GM19193 (cell line): ENCODE measurements around the gene MAN2B1.

Source experiments
- POLR2A ChIP-seq: IDR thresholded peaks from 4 replicates; pipeline ENCODE4 v1.6.1; 2011; ENCODE audit not compliant: insufficient read depth, insufficient read length; ENCODE audit errors: extremely low read depth

MAN2B1 gene

GRCh38 chr19:12695096-12695495 lies 28.6 kb upstream of the MAN2B1 start:
- TF ChIP-seq POLR2A = no peak

DNA sequence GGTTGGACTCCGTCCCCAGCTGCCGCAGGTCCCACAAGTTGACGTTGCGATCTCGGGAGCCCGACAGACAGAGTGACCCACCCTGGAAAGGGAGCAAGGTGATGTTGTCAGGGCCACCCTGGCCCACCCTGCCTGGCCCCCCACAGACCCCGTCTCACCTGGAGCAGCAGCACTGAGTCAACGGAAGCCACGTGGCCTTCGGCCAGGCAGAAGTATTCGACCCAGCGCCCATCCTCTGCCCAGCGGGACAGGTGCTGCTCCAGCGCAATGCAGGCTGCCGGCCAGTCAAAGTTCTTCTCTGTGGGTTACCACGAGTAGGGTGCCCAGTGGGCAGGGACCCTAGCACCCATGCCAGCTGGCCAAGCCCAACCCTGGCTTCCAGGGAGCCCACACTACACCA lies 28.1 kb upstream of the MAN2B1 start:
- no peak for TF ChIP-seq POLR2A

DNA sequence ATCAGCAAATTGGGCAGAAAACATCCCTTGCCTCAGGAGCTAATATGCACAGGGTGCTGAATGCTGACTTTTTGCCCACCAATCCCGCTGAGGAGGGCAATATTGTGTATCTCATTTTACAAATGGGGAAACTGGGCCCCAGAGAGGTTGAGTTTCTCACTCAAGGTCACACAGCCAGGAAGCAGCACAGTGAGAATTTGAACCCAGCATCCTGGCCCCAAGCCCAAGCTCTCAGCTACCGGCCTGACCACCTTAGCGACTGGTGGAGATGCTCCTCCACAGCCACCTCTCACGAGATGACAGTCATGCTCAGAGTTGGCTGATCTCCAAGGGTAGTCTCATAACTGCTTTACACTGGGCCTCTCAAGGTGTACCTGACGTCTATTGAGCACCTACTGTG lies 26.4 kb upstream of the MAN2B1 start:
- TF ChIP-seq POLR2A = no peak

- no peak for TF ChIP-seq POLR2A
Observed at GRCh38 chr19:12689581-12690216, 23.2 kb upstream of the MAN2B1 start.

- TF ChIP-seq POLR2A = no peak
Observed at GRCh38 chr19:12689012-12689411, 22.5 kb upstream of the MAN2B1 start.

GRCh38 chr19:12687496-12688196 lies 21.1 kb upstream of the MAN2B1 start, which contains the start of gene GNG14:
GNG14 (plus strand) TSS chr19:12687998; CDS start chr19:12688049, 51 bp downstream.
- TF ChIP-seq POLR2A = no peak

DNA sequence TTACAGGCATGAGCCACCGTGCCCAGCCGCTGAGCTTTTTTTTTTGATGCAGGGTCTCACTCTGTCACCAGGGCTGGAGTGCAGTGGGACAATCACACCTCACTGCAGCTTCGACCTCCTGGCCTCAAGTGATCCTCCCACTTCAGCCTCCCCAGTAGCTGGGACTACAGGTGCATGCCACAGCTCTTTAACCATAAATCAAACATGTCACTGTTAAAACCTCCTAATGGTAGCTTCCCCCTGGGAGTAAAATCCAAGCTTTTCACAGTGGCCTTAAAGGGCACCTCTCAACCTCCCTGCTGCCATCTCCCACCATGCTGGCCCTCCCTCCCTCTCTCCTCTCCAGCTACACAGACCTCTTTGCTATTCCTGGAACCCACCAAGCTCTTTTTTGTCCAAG lies 19.3 kb upstream of the MAN2B1 start:
- TF ChIP-seq POLR2A = no peak

GRCh38 chr19:12681074-12681987 lies 14.8 kb upstream of the MAN2B1 start, which contains the start of gene DHPS:
DHPS (minus strand) TSS chr19:12681880; CDS start chr19:12681766, 114 bp downstream.
- TF ChIP-seq POLR2A = peak; percentile 85

GRCh38 chr19:12680034-12680433 lies 13.5 kb upstream of the MAN2B1 start:
- TF ChIP-seq POLR2A = no peak

DNA sequence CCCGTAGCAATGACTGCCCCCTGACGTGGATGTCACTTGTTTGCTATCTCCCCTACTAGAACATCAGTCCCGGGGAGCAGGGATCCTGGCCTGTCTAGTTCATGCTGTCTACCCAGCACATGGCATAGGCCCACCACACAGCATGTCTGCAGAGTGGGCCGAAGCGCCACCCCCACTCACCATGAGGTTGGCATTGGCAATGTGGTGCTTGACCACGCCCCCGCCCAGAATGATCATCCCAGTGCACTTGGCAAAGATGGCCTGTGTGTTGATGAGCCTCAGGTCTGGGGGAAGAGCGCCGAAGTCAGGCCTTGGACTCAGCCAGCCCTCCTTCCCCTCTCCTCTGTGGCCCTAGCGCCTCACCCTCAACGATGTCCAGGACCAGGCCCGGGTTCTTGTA lies 10.4 kb upstream of the MAN2B1 start:
- TF ChIP-seq POLR2A = peak; percentile 19

DNA sequence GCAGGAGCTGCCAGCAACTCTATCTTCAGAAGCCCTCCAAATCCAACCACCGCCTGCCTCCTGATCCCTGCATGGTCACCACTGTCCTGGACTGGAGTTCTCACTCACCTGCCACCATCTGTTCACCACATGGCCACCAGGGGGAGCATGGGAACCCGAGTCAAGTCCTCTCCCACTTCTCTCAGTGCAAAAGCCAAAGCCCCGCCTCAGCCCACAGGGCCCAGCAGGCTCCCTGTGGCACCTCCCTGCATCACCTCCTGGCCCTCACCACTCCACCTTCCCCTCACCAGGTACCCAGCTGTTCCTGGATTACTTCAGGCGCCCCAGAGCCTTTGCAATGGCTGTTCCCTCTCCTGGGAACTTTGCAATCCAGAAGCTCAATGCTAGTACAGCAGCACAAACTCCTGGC lies 9.8 kb upstream of the MAN2B1 start:
- no peak for TF ChIP-seq POLR2A

- peak; percentile 11 for TF ChIP-seq POLR2A
Observed at GRCh38 chr19:12675940-12676339, 9.4 kb upstream of the MAN2B1 start.

DNA sequence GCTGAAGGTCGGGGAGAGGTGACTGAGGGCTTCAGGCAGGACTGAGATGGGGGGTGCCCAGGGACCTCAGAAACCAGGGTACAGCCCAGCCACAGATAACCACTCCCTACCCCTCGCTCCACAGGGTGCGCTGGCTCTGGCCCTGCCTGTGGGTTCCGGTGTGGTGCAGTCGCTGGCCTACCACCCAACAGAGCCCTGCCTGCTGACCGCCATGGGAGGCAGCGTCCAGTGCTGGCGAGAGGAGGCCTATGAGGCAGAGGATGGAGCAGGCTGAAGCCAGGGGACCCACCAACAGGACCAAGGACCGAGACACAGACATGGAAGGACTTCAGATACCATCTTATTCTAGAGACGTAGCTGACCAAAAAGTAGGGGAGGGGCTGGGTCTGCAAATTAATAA lies 8.9 kb upstream of the MAN2B1 start:
- TF ChIP-seq POLR2A = no peak

- no peak for TF ChIP-seq POLR2A
Observed at GRCh38 chr19:12672744-12673143, 6.2 kb upstream of the MAN2B1 start.
